ENCODE measurements around the gene CRTC3.

Gene CRTC3

GRCh38 chr15:90591524-90591923 lies 61.8 kb downstream of the CRTC3 start:
- no peak for ATAC-seq
- Mint-ChIP-seq H3K4me1 (peaks cover 76% of the 10 kb centered on the region), H3K27ac (no peak overlapping the region)

GRCh38 chr15:90592131-90592881 lies 62.6 kb downstream of the CRTC3 start:
- H3K4me3 Mint-ChIP-seq, result no peak overlapping the region
- DNase-seq (no peak), ATAC-seq (no peak)
- H3K4me1 Mint-ChIP-seq, result peaks cover 76% of the 10 kb centered on the region
- no peaks in the 10 kb centered on the region for H3K27me3 Mint-ChIP-seq
- H3K27ac Mint-ChIP-seq, result peak overlapping the region in 1 of 2 donors; percentile 85
- H3K9me3 Mint-ChIP-seq, result no peaks in the 10 kb centered on the region

More at GRCh38 chr15:90591524-90591923, 61.8 kb downstream of the CRTC3 start:
- no peaks in the 10 kb centered on the region for H3K27me3 Mint-ChIP-seq
- DNase-seq, result no peak
- no peaks in the 10 kb centered on the region for H3K9me3 Mint-ChIP-seq
- no peak overlapping the region for H3K4me3 Mint-ChIP-seq

- ATAC-seq, result no peak
- peak overlapping the region; percentile 86 to 88 for H3K4me3 Mint-ChIP-seq
- H3K4me1 Mint-ChIP-seq, result peaks cover 78% of the 10 kb centered on the region
- DNase-seq, result no peak
- no peaks in the 10 kb centered on the region for H3K27me3 Mint-ChIP-seq
- no peaks in the 10 kb centered on the region for H3K9me3 Mint-ChIP-seq
- H3K27ac Mint-ChIP-seq, result peak overlapping the region; percentile 99 to 100
Measured at GRCh38 chr15:90593499-90594158, 63.9 kb downstream of the CRTC3 start.

- Mint-ChIP-seq H3K4me3 (peak overlapping the region; percentile 86 to 88), H3K9me3 (no peaks in the 10 kb centered on the region), H3K27ac (peak overlapping the region; percentile 99 to 100), H3K4me1 (peaks cover 80% of the 10 kb centered on the region), H3K27me3 (no peaks in the 10 kb centered on the region)
- DNase-seq (peak; percentile 56 to 82), ATAC-seq (peak; percentile 93)
Measured at GRCh38 chr15:90594301-90594738, 64.6 kb downstream of the CRTC3 start.

- ATAC-seq, result no peak
- DNase-seq, result no peak
- H3K4me1 Mint-ChIP-seq, result peaks cover 89% of the 10 kb centered on the region
- H3K4me3 Mint-ChIP-seq, result peak overlapping the region; percentile 10 to 49
- H3K27ac Mint-ChIP-seq, result peak overlapping the region in 1 of 2 donors; percentile 91
- no peaks in the 10 kb centered on the region for H3K27me3 Mint-ChIP-seq
- H3K9me3 Mint-ChIP-seq, result no peaks in the 10 kb centered on the region
Measured at GRCh38 chr15:90595763-90596155, 66.0 kb downstream of the CRTC3 start.

GRCh38 chr15:90596943-90597342 lies 67.2 kb downstream of the CRTC3 start:
- Mint-ChIP-seq H3K27me3 (no peaks in the 10 kb centered on the region), H3K27ac (peak overlapping the region; percentile 48 to 98), H3K4me1 (peaks cover 89% of the 10 kb centered on the region), H3K4me3 (peak overlapping the region in 1 of 2 donors; percentile 58), H3K9me3 (no peaks in the 10 kb centered on the region)
- ATAC-seq, result no peak
- no peak for DNase-seq

- Mint-ChIP-seq H3K4me1 (peaks cover 83% of the 10 kb centered on the region), H3K4me3 (peak overlapping the region; percentile 58 to 64), H3K27me3 (no peaks in the 10 kb centered on the region), H3K9me3 (no peaks in the 10 kb centered on the region), H3K27ac (peak overlapping the region; percentile 96 to 98)
- DNase-seq, result no peak
- peak; percentile 75 for ATAC-seq
Measured at GRCh38 chr15:90597577-90597976, 67.9 kb downstream of the CRTC3 start.

- DNase-seq (peak; percentile 10 to 22), ATAC-seq (peak; percentile 26)
- Mint-ChIP-seq H3K9me3 (no peaks in the 10 kb centered on the region), H3K4me1 (peaks cover 78% of the 10 kb centered on the region), H3K27me3 (no peaks in the 10 kb centered on the region), H3K27ac (peak overlapping the region; percentile 96 to 98), H3K4me3 (peak overlapping the region; percentile 58 to 64)
Measured at GRCh38 chr15:90598031-90598577, 68.4 kb downstream of the CRTC3 start.

- Mint-ChIP-seq H3K27me3 (no peaks in the 10 kb centered on the region), H3K4me3 (peak overlapping the region; percentile 58 to 64), H3K27ac (peak overlapping the region; percentile 96 to 98), H3K4me1 (peaks cover 76% of the 10 kb centered on the region), H3K9me3 (no peaks in the 10 kb centered on the region)
- DNase-seq (no peak), ATAC-seq (no peak)
Measured at GRCh38 chr15:90598679-90599078, 69.0 kb downstream of the CRTC3 start.

GRCh38 chr15:90599116-90599515 lies 69.4 kb downstream of the CRTC3 start:
- Mint-ChIP-seq H3K9me3 (no peaks in the 10 kb centered on the region), H3K27ac (peak overlapping the region; percentile 74 to 93), H3K27me3 (no peaks in the 10 kb centered on the region), H3K4me3 (peak overlapping the region; percentile 12 to 23), H3K4me1 (peaks cover 76% of the 10 kb centered on the region)
- no peak for ATAC-seq
- DNase-seq, result no peak

GRCh38 chr15:90599644-90600043 lies 69.9 kb downstream of the CRTC3 start:
- Mint-ChIP-seq H3K27ac (peak overlapping the region; percentile 74 to 93), H3K4me3 (peak overlapping the region; percentile 36 to 47), H3K4me1 (peaks cover 76% of the 10 kb centered on the region), H3K27me3 (no peaks in the 10 kb centered on the region), H3K9me3 (no peaks in the 10 kb centered on the region)
- DNase-seq (no peak), ATAC-seq (no peak)

- ATAC-seq (no peak), DNase-seq (no peak)
- H3K4me1 Mint-ChIP-seq, result peaks cover 65% of the 10 kb centered on the region
- no peaks in the 10 kb centered on the region for H3K9me3 Mint-ChIP-seq
- no peaks in the 10 kb centered on the region for H3K27me3 Mint-ChIP-seq
- no peak overlapping the region for H3K4me3 Mint-ChIP-seq
- no peak overlapping the region for H3K27ac Mint-ChIP-seq
Measured at GRCh38 chr15:90600954-90601353, 71.2 kb downstream of the CRTC3 start.

GRCh38 chr15:90603893-90604292 lies 74.2 kb downstream of the CRTC3 start:
- Mint-ChIP-seq H3K4me1 (peaks cover 35% of the 10 kb centered on the region), H3K27me3 (no peaks in the 10 kb centered on the region), H3K27ac (no peak overlapping the region), H3K4me3 (no peak overlapping the region), H3K9me3 (no peaks in the 10 kb centered on the region)
- DNase-seq, result peak in 1 of 2 donors; percentile 32
- peak; percentile 60 for ATAC-seq

GRCh38 chr15:90606641-90607040 lies 76.9 kb downstream of the CRTC3 start:
- DNase-seq (no peak), ATAC-seq (no peak)
- Mint-ChIP-seq H3K4me1 (peaks cover 17% of the 10 kb centered on the region), H3K27me3 (no peaks in the 10 kb centered on the region), H3K27ac (no peak overlapping the region), H3K4me3 (no peak overlapping the region), H3K9me3 (no peaks in the 10 kb centered on the region)

GRCh38 chr15:90607361-90607760 lies 77.6 kb downstream of the CRTC3 start:
- Mint-ChIP-seq H3K9me3 (no peaks in the 10 kb centered on the region), H3K4me1 (peaks cover 19% of the 10 kb centered on the region), H3K27me3 (no peaks in the 10 kb centered on the region), H3K27ac (peak overlapping the region; percentile 8 to 49), H3K4me3 (no peak overlapping the region)
- DNase-seq (no peak), ATAC-seq (no peak)
